ENCODE results near the gene CACNA1D. TPM values are rescaled to one million over a fixed set of nuclear protein-coding genes. Genes with fewer than 3 reads are reported as not detected.

The CACNA1D gene
- total RNA-seq, 4 donors from 2014 or later = 5.7 to 38.2 (median 20.0) TPM

DNA sequence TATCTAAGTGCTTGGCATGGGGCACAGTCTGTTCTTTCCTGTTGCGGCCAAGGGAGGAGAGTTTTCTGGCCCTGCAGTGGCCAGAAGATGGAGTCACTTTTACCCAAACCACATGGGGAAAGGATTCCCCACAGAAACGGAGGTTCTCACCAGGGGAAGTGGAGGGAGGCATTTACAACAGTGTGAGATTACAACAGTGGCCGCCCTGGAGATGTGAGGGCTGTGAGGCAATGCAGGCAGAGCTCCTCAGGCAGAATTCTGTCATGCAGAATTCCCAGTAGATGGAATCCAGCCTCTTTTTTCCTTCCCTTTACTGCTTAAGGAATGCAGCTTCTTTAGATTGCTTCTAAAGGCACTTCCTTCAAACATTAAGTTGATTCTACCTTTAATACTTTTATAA lies 83.1 kb downstream of the CACNA1D start:
- 53 to 58% methylated on average over 3 of the region's 3 CpGs for WGBS, 2 donors
- DNase-seq (ENCODE audit: low spot score in 2 of 2) = no peak
- no peaks in the 10 kb centered on the region for H3K4me1 ChIP-seq

DNA sequence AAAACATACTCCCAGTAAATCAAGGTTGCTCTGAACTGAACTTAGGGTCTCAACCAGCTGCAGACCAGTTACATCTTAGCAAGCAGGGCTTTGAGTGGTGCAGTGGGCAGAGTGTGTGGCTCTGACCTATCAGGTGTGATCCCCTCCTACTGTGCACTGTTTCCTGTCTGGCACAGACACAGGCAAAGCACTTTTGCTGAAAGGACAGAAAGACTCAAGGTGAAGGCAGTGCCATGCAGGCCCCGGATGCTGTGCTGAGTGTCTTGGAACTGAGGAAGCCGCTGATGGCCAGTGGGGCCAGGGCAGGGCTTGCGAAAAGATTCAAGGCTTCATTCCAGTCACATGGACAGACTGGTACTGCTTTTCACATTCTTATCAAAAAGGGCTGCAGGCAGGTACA lies 85.2 kb downstream of the CACNA1D start:
- H3K4me3 ChIP-seq = no peak overlapping the region
- DNase-seq (ENCODE audit: low spot score in 2 of 2) = no peak
- 88 to 93% methylated on average over 3 of the region's 3 CpGs for WGBS, 2 donors

More for the DNA sequence above, 83.1 kb downstream of the CACNA1D start:
- H3K36me3 ChIP-seq = no peaks in the 10 kb centered on the region
- H3K27me3 ChIP-seq = no peaks in the 10 kb centered on the region
- no peak for TF ChIP-seq POLR2A (IDR thresholded peaks at IDR 0.05)
- H3K27ac ChIP-seq = no peak overlapping the region
- H3K4me3 ChIP-seq = no peak overlapping the region
- no peaks in the 10 kb centered on the region for H3K9me3 ChIP-seq

DNA sequence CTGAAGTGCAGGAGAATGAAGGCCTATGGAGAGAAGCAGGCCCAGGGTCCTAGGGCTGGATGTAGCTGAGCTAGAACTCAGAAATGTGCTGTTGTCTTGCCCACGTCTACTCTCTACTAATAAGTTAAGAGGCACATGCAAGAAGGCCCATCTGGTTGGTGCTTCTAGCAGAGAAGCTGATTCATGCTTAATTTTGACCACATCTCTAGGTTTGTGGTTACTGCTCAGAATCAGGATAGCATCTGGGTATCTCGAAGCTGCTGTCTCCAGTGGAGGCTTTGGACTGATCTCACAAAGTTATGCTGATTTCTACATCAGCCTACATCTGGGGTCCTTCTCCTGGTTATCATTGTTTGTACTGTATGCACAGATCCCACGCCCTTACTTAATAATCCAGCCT lies 87.3 kb downstream of the CACNA1D start:
- TF ChIP-seq POLR2A (IDR thresholded peaks at IDR 0.05) = no peak
- no peak for TF ChIP-seq EP300 (IDR thresholded peaks at IDR 0.05)
- no peak for TF ChIP-seq CTCF (IDR thresholded peaks at IDR 0.05)
- 68 to 73% methylated on average over 3 of the region's 3 CpGs for WGBS, 2 donors
- H3K36me3 ChIP-seq = no peaks in the 10 kb centered on the region
- H3K4me1 ChIP-seq = peaks cover 0 to 4% (median 0%) of the 10 kb centered on the region in 4 donors
- no peak overlapping the region for H3K27ac ChIP-seq
- H3K27me3 ChIP-seq = no peaks in the 10 kb centered on the region
- H3K9me3 ChIP-seq = no peaks in the 10 kb centered on the region
- DNase-seq (ENCODE audit: low spot score in 2 of 2) = no peak
- no peak overlapping the region for H3K4me3 ChIP-seq

More for the DNA sequence above, 85.2 kb downstream of the CACNA1D start:
- no peaks in the 10 kb centered on the region for H3K4me1 ChIP-seq
- TF ChIP-seq EP300 (IDR thresholded peaks at IDR 0.05) = no peak
- TF ChIP-seq CTCF (IDR thresholded peaks at IDR 0.05) = no peak
- TF ChIP-seq POLR2A (IDR thresholded peaks at IDR 0.05) = no peak
- no peak overlapping the region for H3K27ac ChIP-seq
- H3K9me3 ChIP-seq = no peaks in the 10 kb centered on the region
- no peaks in the 10 kb centered on the region for H3K36me3 ChIP-seq
- H3K27me3 ChIP-seq = no peaks in the 10 kb centered on the region

- 72 to 82% methylated on average over 2 of the region's 2 CpGs for WGBS, 2 donors
- TF ChIP-seq EP300 (IDR thresholded peaks at IDR 0.05) (no peak), CTCF (IDR thresholded peaks at IDR 0.05) (no peak), POLR2A (IDR thresholded peaks at IDR 0.05) (no peak)
- Histone ChIP-seq H3K9me3 (no peaks in the 10 kb centered on the region), H3K27me3 (no peaks in the 10 kb centered on the region), H3K4me1 (peaks cover 0 to 4% (median 0%) of the 10 kb centered on the region in 4 donors), H3K36me3 (no peaks in the 10 kb centered on the region), H3K27ac (no peak overlapping the region), H3K4me3 (no peak overlapping the region)
- DNase-seq (ENCODE audit: low spot score in 2 of 2) = no peak
These were observed 88.8 kb downstream of the CACNA1D start for GRCh38 chr3:53583161-53583690.

- Histone ChIP-seq H3K4me1 (peaks cover 0 to 4% (median 0%) of the 10 kb centered on the region in 4 donors), H3K36me3 (no peaks in the 10 kb centered on the region), H3K9me3 (no peaks in the 10 kb centered on the region), H3K4me3 (no peak overlapping the region), H3K27ac (no peak overlapping the region), H3K27me3 (no peaks in the 10 kb centered on the region)
- 26 to 41% methylated on average over 2 of the region's 2 CpGs for WGBS, 2 donors
- DNase-seq (ENCODE audit: low spot score in 2 of 2) = no peak
- TF ChIP-seq POLR2A (IDR thresholded peaks at IDR 0.05) (no peak), CTCF (IDR thresholded peaks at IDR 0.05) (no peak), EP300 (IDR thresholded peaks at IDR 0.05) (no peak)
These were observed 90.6 kb downstream of the CACNA1D start for GRCh38 chr3:53585049-53585448.

- DNase-seq (ENCODE audit: low spot score in 2 of 2) = no peak
- 73 to 81% methylated on average over 6 of the region's 6 CpGs for WGBS, 2 donors
- no peak overlapping the region for H3K27ac ChIP-seq
- no peak overlapping the region for H3K4me3 ChIP-seq
- no peaks in the 10 kb centered on the region for H3K9me3 ChIP-seq
- no peaks in the 10 kb centered on the region for H3K36me3 ChIP-seq
- H3K27me3 ChIP-seq = no peaks in the 10 kb centered on the region
- peaks cover 0 to 4% (median 0%) of the 10 kb centered on the region in 4 donors for H3K4me1 ChIP-seq
- TF ChIP-seq CTCF (IDR thresholded peaks at IDR 0.05) (no peak), EP300 (IDR thresholded peaks at IDR 0.05) (no peak), POLR2A (IDR thresholded peaks at IDR 0.05) (no peak)
These were observed 91.2 kb downstream of the CACNA1D start for GRCh38 chr3:53585627-53586026.
